Hematopoietic multipotent progenitor cell treated with erythropoietin and hydrocortisone succinate and interleukin-3 and kit ligand, for 4 days (in vitro differentiated cells): Measurements from ENCODE around the gene NOL3.
"Not testable (repeated sequence)": the region's sequence is repeated elsewhere in the genome, so short reads cannot be mapped to it uniquely, and the experiment has no call there.

Experiments
- DNase-seq: peaks from one replicate; pipeline ENCODE4 v3.0.0-alpha.2; 2015

The NOL3 gene

DNA sequence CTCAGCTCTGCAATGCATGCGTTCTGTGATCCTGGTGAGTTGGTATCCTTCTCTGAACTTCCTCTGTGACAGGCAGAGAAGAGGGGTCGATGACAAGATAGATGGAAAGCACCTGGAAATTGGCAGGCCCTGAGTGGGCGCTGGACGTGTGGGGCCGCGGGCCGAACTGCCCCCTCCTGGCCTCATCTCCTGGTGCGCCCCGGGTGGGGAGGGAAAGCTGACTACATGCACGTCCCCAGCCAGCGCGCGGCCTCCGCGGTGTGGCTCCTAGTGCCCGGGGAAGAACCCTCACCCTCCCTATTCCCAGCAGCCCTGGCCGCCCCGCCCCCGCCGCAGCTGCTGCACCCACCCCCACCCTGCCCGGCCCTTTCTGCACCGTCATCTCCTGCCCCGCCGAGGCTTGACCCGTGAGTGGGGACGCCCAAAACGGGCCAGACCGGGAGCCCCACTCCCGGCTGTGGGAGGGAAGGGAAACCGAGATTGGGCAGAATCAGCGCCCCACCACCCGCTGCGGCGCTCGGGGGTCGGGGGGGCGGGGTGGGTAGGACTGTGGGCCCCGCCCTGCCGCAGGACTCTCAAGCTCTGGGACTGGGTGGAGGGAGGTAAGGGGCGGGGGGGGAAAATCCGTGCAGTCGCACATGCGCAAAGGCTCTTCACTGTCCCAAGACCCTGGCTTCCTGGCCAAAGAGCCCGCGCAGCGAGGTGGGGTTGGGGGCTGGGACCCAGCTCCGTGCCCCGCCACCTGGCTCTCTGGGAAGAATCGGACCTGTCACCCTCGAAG is at the start of gene NOL3:
TSS of gene NOL3 (plus strand) at position 371 of the 781 bp plus-strand sequence.
- peak; percentile 61 for DNase-seq

DNA sequence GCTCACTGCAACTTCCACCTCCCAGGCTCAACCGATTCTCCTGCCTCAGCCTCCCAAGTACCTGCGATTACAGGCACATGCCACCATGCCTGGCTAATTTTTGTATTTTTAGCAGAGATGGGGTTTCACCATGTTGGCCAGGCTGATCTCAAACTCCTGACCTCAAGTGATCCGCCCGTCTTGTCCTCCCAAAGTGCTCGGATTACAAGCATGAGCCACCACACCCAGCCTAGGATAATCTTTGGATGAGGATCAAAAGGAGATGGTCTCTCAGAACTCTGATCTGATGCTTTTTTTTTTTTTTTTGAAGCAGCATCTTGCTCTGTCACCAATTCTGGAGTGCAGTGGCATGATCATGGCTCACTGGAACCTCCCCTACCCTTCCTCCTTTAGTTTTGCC is 47.5 kb upstream of the NOL3 start:
- DNase-seq: not testable (repeated sequence)

DNA sequence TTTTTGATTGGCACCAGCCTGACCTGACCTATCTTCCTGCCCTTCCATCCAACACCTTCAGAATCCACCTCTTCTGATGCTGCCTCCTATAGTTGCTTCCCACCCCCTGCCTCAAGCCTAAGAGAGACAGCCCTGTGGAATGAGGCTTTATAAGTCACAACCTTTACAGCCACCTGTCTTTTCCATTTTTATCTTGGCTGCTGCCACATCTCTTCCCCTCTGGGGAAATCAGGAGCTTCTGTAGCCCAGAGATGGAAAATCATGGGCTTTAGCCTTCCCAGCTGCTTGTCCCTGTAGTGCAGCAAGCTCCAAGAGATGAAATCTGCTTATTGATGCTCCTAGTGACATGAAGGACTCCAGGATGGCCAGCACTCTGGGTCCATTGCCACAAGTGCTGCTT is 41.9 kb upstream of the NOL3 start:
- DNase-seq: no peak

DNA sequence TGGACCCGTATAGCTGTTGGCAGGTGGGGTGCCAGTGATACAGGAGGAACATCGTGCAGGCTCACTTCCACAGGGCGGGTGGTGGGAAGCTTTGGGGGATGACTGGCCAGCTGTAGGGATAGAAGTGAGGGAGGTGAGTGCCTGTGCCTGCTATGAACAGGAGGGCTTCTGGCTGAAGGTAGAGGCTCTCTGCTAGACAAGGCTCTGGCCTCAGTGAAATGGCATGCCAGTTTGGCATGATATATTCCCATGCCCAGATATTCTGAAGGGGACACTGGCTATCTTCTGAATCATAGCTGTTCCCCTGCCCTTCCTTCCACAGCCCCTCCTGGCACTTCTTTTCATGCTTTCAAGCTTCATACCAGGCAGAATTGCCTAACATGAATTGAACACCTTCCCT is 41.5 kb upstream of the NOL3 start:
- no peak for DNase-seq

DNA sequence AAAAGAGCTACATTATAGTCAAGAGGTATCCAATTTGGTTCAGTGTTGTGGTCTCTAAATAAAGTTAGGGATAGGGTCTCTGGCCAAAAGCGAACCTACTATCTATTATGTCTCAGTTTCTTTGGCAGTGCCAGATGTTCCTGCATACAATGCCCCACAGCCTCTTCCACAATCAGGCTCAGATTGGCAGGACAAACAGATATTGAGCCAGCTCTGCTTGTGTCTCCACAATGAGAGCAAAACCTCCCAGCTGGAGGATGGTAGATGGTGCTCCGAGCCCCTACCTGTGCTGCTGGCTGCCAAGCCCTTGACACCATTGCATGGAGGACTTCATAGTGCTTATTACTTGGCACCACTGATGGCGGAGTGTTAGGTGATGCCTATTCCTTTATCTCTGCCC is 40.9 kb upstream of the NOL3 start:
- no peak for DNase-seq

DNA sequence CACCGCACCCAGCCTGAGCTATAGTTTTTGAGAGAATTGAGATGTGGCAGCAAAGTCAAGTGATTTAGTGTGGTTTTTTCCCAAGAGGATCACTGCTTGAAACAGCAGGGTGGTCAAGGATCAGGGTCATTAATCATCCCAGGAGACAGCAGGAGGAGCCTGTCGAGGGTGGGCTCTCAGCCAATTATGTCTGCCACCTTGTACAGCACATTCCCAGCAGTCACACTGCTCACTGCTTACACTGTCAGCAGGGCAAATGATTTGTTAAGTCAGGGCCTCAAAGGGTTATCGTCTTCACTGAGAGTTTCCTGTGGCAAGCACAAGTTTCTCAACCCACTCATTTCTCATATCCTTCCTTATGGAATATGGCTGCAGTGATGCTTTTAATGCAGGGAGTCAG is 32.7 kb upstream of the NOL3 start:
- DNase-seq: no peak

DNA sequence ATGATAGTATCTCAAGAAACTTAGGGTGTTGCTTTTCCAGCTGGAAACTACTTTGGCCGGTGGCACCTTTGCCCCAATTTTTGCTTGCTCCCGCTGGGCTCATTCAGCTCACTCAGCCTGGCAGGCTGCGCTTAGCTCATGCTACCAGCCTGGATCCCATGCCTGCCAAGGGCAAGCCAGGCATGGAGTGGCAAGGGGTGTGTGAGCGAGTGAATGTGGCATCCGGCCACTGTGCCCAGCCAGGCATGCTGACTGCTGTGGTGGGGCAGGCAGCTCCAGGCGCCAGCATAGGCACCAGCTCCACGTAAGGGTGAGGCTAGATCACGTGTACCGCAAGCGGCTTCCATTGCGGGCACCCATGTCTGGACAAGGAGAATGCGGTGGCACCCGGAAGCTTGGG is 28.9 kb upstream of the NOL3 start:
- DNase-seq: no peak

DNA sequence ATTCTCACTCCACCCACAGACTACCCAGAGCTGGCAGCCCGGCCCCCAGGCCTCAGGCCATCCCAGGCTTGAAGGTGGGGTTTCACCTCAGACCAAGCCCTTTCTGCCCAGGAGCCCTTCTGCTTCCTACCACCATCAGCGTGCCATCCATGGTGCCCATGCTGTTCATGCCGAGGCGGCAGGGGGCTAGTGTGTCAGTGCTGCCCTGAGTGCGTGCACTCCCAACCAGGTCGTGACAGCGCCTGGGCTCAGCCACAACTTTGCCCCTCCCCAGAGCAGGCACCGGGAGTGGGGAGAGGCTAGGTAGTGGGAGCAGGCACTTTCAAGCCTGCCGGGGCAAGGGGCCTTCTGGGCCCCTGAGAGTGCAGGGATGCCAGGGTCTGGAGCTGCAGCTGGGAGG is 28.0 kb upstream of the NOL3 start:
- no peak for DNase-seq

DNA sequence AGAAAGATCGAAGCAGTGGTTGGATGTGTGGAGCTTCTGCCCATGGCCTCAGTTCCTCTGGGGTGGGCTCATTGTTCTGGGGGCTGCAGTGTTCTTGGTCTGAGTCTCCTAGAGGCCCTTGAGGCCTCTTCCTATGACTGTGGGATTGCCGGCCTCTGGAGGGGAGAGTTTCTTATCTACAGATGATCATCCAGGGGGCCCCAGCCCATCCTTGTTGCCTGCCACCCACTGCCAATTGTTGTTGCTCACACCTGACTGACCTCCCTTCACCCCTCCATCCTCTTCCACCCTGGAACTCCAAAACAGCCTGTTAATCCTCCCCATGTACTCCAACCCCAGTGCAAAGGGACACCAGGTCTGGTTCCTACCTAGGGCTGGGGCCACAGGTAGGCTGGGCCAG is 25.4 kb upstream of the NOL3 start:
- DNase-seq: no peak

DNA sequence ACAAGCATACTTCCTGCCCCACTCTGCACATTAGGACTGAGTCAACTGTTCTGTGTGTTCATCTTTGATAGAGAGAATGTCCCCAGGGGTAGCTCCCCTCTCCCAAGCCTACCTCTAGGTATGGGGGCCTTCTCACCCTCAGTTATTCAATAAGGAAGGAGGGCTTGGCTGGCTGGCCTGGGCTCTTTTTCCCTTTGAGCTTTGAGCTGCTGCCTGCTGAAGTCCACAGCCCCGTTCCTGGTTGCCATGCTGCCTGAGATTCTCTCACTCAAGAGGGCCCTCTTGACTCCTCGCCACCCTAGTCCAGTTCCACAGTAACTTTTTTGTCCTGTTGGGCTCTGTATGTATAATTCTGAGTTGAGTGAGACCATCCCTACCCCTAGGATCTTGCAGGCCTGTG is 24.6 kb upstream of the NOL3 start:
- no peak for DNase-seq

DNA sequence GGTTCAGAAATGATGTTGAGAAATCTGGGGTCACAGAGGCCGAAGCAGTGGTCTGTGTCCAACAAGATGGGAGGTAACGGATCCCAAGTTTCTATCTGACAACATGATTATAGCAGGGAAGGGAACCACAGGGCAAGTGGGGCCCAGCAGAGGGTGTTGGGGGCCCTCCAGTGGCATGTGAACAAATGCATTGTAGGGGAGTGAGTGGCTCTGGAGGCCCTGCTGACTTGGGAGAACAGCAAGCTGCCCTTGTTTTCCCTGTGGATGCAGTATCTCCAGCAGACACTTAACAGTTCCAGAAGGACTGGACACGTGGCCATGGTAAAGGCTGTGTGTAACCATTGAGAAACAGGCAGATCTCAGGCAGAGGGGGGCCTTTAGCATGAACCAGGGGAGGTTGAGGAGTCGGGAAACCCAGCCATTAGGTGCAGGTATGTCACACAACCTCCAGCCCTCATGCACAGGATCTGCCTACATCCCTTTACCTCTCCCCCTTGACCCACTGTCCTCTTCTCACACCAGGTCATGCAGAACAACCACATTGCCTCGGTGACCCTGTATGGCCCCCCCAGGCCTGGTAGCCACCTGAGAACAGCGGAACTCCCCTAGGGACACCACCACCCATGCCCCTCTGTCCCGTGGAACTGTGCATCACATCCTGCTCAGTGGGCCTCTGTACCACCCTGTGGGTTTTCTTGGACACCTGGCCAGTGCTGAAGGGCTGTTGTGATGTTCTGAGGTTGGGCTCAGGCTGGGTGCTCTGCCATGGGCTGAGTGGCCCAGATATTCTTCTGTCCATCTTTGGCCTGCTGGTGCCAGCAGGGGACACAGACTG is 23.6 kb upstream of the NOL3 start:
- DNase-seq: no peak

DNA sequence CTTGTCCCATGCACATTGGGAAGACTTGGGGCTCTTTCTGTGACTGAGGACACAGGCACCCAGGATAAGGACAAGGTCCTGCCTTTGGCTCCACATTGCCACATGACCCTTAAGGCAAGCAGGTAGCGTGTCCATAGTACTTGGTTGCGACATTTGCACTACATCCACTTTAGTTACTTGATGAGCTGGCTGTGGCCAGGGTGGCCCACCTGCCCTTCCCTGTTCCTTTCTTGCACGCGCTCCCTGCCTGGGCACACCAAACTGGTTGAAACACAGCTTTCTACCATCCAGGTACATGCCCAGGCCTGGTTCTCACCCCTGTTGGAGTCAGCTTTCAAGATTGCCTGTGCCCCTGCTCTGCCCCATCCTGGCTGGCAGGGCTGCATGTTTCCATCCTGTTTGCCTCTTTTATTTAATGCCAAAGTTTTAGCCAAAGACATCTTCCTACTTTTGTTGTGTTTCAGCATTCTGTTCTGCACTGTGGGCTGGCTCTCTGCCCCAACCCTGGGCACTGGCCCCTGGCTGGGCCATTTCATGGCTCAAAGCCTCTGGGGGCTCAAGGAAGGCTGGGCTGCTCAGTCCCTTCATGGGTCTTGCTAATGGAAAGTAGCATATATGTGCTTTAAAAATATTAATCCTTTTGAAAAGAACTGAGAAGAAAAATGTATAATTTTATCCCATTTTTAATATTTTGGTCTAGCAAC is 22.7 kb upstream of the NOL3 start:
- no peak for DNase-seq

DNA sequence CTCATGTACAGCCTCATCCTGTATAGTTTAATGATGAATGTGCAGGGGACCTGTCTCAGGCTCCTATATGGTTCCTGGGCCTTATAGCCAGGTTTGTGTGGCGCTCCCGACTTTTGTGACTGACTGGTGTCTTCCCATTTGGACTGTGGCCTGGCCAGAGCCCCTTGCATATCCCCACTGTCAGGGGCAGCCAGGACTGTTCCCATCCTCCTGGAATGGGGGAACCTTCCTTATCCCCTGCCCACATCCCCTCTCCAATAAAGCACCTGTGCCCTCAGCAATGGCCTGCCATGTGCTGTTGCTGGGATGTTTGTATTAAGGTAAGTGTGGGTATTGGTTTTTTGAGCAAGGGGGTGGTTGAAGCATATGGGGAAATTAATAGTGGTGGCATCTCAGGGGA is 22.1 kb upstream of the NOL3 start:
- DNase-seq: no peak

DNA sequence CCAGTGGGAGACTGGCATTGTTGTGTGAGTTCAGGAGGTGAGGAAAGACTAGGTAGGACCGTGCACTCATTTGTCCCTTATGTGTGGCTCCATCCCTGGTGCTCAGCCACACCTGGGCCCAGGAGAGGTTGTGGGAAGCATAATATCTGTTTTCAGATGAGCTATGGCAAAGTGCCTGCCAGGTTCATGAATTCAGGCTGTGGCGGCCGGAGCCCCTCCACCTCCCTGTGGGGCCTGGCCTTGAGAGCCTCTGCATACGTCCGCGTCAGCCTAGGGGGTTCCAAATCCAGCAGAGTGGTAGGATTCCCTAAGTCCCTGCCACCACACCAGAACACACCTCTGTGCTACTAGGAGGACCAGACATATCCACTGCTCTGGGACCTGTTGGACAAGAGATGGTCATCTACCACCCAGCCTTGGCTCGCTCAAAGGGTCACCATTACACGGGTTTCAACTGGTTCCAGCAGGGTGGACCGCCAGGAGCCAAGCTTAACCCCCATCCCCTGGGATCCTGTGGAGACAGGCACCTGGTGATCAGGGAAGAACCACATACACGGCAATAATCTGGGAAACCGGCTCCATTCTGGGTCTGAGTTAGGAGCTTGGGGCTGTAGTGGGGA is 21.6 kb upstream of the NOL3 start:
- DNase-seq: no peak

DNA sequence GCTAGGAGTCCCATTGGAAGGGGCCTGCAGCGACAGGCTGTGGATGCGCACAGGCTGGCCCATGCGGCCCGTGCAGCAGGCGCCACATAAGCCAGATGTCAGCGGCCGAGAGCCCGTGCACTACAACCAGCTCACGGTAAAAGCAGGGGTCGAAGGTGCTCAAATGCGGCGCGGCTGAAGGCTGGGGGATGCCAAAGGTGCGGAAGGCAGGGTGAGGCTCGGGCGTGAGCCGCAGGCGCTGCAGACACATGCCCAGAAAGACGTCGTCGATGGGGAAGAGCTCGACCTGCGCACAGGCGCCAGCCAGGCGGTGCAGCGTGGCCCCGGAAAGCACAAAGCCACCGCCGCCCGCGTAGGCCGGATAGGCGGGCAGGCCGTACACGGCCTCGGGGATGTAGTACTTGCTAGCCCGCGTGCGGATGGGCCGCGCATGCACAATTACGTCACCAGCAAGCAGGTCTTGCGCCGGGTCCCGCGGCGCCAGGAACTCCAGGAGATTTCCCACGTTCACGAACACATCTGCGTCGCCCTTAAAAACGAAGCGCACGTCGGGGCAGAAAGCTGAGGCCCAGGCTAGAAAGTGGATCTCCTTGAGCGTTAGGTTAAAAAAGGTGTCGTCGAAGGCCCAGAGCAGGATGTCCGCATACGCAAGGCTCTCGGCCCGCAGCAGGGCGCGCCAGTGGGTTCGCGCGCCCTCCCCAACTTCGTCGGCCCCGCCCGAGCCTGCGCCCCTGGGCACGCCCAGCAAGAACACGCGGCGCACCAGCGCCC is 20.9 kb upstream of the NOL3 start:
- peak; percentile 51 for DNase-seq

DNA sequence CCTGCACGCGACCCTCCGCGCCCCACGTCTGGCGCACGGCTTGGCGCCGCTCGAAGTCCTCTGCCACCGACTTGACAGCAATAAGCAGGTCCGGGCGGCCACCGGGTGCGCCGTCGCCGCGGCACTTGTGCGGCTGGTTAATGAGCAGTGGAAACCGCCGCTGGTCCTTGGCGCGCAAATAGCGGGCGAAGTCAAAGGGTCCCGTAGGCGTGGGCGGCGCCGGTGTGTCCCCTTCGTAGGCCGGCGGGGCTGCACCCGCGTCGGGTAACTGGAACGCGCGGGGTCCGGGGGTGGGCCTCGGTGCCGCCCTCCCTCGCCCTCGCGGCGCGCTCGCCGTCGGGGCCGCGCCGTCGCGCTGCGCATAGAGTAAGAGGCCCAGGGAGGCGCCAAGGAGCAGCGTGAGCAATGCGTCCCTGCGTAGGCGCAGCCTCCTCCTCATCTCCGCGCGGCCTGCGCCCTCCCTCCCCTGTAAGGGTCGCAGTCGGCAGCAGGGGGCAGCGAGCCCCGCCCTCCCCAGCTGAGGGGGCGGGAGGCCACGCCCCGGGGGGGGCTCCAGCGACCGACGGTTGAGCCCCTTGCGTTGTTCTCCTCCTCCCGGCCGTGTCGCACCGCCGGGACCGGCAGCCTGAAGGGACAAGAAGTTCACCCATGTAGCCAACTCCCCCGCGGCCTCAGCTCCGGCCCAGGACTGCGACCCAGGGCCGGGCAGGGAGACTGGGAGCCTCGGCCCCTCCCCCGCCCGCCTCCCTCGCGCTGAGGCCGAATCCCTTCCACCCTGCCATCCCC is 20.1 kb upstream of the NOL3 start:
- peak; percentile 70 for DNase-seq

DNA sequence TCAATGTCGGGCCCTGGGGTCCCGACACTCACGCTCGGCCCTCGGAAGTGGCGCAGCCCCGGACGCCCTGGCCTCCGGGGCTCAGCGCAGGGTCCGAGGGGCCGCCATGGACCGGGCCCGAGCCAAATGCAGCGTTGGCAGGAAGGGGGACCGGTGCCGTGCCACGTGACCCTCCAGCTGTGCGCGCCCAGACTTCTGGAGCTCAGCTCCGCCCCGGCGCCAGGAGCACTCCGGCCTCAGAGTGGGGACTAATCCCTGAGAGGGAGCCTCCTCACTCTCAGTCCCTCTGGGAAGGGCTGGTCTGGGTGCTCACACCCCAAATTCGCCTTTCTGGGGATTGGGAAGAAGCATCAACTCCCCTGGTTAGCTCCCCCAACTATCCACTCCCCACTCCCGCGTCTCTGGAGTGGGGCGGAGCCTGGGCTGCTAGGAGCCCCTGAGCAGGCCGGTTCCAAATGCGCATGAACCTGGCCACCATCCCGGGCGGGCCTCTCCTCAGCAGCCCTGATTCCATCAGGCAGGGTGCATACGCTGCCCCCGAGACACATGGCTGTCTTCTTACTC is 19.4 kb upstream of the NOL3 start, which contains the start of gene B3GNT9:
TSS of gene B3GNT9 (minus strand) at position 166 of the 564 bp plus-strand sequence. CDS start 513 bp downstream, outside the sequence.
- peak; percentile 60 for DNase-seq

DNA sequence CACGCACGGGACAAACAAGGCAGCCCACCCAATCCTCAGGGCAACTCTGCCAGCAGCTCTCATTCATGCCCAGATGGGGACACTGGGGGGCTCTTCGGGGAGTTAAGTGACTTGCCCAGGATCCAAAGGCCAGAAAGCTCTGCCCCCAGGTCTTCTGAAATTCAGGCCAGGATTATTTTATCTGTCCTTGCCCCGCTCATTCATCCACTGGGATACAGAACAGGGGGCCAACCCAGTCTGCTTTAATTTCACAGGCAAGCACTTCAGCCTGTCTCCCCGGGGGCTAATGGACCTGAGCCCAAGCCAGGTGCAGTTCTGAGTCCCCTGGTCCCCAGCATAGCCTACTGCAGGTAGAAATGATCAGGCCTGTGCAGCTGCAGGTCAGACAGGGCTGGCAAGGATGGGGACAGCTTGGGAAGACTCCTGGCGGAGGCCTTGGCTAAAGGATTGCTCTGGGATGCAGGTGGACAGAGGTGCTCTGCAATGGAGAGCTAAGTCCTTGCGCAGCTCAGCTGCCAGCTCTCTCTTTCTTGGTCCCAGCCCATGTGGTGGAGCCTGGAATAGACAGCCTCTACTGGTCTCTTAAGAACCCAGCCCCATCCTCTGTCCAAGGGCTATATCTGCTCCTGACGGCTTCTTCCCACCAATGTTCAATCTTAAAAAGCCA is 18.8 kb upstream of the NOL3 start:
- no peak for DNase-seq

DNA sequence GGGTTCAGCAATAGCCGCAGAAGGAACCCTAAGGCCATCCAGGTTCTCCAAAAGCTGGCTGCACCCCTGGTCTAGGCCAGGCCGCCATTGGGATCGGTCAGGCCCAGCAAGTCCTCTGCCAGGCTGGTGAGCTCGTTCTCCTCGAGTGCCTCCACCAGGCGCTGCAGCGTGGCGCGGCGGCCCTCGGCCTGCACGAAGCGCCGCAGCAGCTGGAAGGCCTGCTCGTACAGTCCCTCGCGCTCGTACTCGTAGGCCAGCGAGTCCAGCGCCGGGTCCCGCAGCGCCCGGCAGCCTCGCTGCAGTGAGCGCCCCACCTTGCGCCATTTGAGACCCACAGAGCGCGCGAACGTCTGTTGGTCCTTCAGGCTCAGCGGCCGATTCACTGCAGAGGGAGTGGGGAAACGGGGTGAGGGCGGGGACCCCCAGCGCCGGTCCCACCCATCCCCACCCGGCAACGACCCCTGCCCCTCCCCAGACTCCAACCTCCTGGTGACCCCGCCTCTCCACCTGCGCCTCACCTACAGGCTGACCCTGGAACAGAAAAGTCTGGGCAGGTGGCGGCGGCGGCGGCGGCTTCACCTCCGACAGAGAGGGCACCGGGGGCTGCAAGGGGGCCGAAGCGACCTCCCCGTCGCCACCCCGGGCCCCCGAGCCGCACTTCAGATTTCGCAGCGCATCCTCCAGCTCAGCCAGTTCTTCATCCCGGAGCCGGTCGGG is 15.6 kb upstream of the NOL3 start:
- DNase-seq: no peak
